Adrenal gland (tissue), 5 donors: ENCODE measurements around the gene DGKG.

ENCODE experiments used
- POLR2A ChIP-seq, 2 donors: fragments of 450-650 bp; IDR thresholded peaks; one replicate each; pipeline ENCODE4 v1.6.1; 2017; ENCODE audit warnings: antibody characterized with exemption in 2 of 2, mild to moderate bottlenecking in 2 of 2, moderate library complexity in 1 of 2
- TF ChIP-seq, protein P1 (sequence below), 6 experiments: fragments of 450-650 bp in 4 of 6; fragments of 200-600 bp in 2 of 6; sonication (generic) in 1 of 6; IDR thresholded peaks; 1 replicate in 5 of 6; 2 replicates in 1 of 6; pipeline versions ENCODE4 v1.5.1 to v1.8.0; 2016 to 2021; ENCODE audit warnings: antibody characterized with exemption in 6 of 6, mild to moderate bottlenecking in 2 of 6, moderate library complexity in 1 of 6
- donor health status: DM: no; HTN: no; CAD: no.

DNA sequence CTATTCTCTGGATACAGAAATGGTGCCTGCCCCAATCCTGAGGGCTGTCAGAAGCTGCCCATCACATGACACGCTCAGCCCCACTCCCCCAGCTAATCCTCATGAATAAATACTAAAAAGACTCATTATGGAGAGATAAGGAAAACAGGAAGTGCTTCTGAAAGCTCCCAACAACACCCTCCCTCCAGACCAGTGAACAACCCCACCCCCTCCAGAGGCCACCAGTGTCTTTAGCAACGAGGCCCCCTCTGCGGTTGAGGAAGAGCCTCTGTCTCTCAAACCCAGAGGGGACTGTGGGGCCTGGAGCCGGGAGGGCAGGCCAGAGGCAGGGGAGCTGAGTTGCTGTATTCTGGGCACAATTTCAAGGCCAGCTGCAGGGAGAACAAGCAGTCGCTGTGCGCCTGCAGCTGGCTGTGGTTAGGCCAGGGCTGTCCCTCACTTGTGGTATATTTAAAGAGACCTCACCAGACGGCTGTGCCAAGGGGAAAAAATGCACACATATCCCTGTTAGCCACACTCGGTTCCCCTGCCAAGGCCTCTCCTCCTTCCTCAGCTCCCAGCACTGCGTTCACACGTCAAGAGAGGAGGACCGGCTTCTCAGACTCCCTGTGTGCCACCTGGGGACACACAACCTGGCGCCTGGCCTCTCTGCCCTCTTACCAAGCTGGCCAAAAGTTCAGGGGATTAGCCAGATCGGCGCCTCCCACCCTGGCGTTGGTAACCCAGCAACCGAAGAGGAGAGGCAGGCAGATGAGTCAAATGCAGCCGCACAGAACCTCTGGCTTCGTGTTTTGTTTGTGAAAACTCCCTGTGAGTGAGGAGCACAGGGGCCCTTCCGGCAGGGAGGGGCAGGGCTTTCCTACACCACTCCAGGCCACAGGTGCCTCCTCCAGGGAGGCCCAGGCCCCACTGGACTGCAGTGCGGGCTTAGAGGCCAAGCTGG, 152.0 kb downstream of the DGKG start:
- peak in 1 of 2 donors; percentile 48 for TF ChIP-seq POLR2A (IDR thresholded peaks at IDR 0.05)
- TF ChIP-seq, protein P1, sequence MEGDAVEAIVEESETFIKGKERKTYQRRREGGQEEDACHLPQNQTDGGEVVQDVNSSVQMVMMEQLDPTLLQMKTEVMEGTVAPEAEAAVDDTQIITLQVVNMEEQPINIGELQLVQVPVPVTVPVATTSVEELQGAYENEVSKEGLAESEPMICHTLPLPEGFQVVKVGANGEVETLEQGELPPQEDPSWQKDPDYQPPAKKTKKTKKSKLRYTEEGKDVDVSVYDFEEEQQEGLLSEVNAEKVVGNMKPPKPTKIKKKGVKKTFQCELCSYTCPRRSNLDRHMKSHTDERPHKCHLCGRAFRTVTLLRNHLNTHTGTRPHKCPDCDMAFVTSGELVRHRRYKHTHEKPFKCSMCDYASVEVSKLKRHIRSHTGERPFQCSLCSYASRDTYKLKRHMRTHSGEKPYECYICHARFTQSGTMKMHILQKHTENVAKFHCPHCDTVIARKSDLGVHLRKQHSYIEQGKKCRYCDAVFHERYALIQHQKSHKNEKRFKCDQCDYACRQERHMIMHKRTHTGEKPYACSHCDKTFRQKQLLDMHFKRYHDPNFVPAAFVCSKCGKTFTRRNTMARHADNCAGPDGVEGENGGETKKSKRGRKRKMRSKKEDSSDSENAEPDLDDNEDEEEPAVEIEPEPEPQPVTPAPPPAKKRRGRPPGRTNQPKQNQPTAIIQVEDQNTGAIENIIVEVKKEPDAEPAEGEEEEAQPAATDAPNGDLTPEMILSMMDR (IDR thresholded peaks at IDR 0.05), result no peak
